Osteocyte (in vitro differentiated cells): ENCODE results near the gene ZNF57. TPM values are rescaled to one million over a fixed set of nuclear protein-coding genes. Genes with fewer than 3 reads are reported as not detected.

Source experiments
- DNase-seq: peaks from one replicate; pipeline ENCODE4 v3.0.0; 2021; ENCODE audit warnings: mixed read lengths; ENCODE audit not compliant: unreplicated experiment; ENCODE audit errors: extremely low spot score
- H3K27ac Mint-ChIP-seq: one replicate; pipeline ENCODE4 v1.8.0; 2021; ENCODE audit warnings: mild to moderate bottlenecking, mixed read lengths; ENCODE audit not compliant: unreplicated experiment
- H3K27me3 Mint-ChIP-seq: one replicate; pipeline ENCODE4 v1.8.0; 2021; ENCODE audit warnings: mixed read lengths; ENCODE audit not compliant: unreplicated experiment
- H3K36me3 Mint-ChIP-seq: one replicate; pipeline ENCODE4 v1.8.0; 2021; ENCODE audit warnings: mixed read lengths; ENCODE audit not compliant: unreplicated experiment
- H3K4me1 Mint-ChIP-seq: one replicate; pipeline ENCODE4 v1.8.0; 2021; ENCODE audit warnings: mixed read lengths; ENCODE audit not compliant: unreplicated experiment
- H3K4me3 Mint-ChIP-seq: one replicate; pipeline ENCODE4 v1.8.0; 2021; ENCODE audit warnings: mild to moderate bottlenecking, moderate library complexity, mixed read lengths; ENCODE audit not compliant: unreplicated experiment
- H3K9me3 Mint-ChIP-seq: one replicate; pipeline ENCODE4 v1.8.0; 2021; ENCODE audit warnings: mixed read lengths; ENCODE audit not compliant: unreplicated experiment
- CTCF ChIP-seq: fragments of 200-600 bp; sonication (generic); IDR thresholded peaks from 2 replicates; pipeline ENCODE4 v1.5.0; 2021; ENCODE audit warnings: antibody characterized with exemption, mild to moderate bottlenecking, moderate library complexity
- total RNA-seq: library from RNA; stranded (reverse); gene quantifications from 2 replicates; pipeline ENCODE4 v1.2.1, GENCODE V29; 2021

ZNF57 gene
- total RNA-seq, 1 donor from 2014 or later, result 4.0 TPM

- Mint-ChIP-seq H3K9me3 (peaks cover 49% of the 10 kb centered on the region), H3K4me3 (no peak overlapping the region), H3K27ac (no peak overlapping the region), H3K27me3 (no peaks in the 10 kb centered on the region), H3K36me3 (peaks cover 45% of the 10 kb centered on the region), H3K4me1 (no peaks in the 10 kb centered on the region)
- no peak for TF ChIP-seq CTCF
- no peak for DNase-seq
Measured at GRCh38 chr19:2856457-2857050, 44.2 kb upstream of the ZNF57 start.

- TF ChIP-seq CTCF, result no peak
- Mint-ChIP-seq H3K27ac (no peak overlapping the region), H3K9me3 (peaks cover 44% of the 10 kb centered on the region), H3K4me3 (no peak overlapping the region), H3K36me3 (peaks cover 22% of the 10 kb centered on the region), H3K4me1 (no peaks in the 10 kb centered on the region), H3K27me3 (no peaks in the 10 kb centered on the region)
- no peak for DNase-seq
Measured at GRCh38 chr19:2858864-2859263, 41.9 kb upstream of the ZNF57 start.

DNA sequence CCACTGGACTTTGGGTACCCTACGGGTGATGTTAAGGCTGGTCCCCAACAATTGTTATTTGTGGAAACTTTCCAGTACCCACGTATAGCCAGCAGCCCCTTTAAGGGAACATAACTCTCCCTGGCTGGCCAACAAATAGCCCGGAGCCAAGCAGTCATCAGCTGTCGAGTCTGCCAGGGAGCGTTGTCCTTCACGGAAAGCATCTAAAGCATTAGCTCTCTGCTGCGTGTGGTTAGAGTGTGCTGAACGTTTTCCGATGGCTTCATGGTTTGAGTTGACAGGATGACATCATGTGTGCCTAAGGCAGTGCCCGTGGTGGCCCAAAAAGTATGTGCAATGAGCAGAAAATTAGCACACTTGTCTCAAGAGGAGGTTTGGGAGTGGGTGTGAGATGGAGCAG lies 36.9 kb upstream of the ZNF57 start:
- Mint-ChIP-seq H3K27me3 (no peaks in the 10 kb centered on the region), H3K4me3 (no peak overlapping the region), H3K4me1 (no peaks in the 10 kb centered on the region), H3K36me3 (no peaks in the 10 kb centered on the region), H3K9me3 (peaks cover 17% of the 10 kb centered on the region), H3K27ac (no peak overlapping the region)
- DNase-seq, result no peak
- no peak for TF ChIP-seq CTCF

GRCh38 chr19:2865334-2866100 lies 35.2 kb upstream of the ZNF57 start:
- Mint-ChIP-seq H3K4me1 (no peaks in the 10 kb centered on the region), H3K36me3 (no peaks in the 10 kb centered on the region), H3K4me3 (no peak overlapping the region), H3K27ac (no peak overlapping the region), H3K27me3 (no peaks in the 10 kb centered on the region), H3K9me3 (peaks cover 11% of the 10 kb centered on the region)
- DNase-seq, result no peak
- TF ChIP-seq CTCF, result no peak

- H3K27me3 Mint-ChIP-seq, result no peaks in the 10 kb centered on the region
- DNase-seq, result no peak
- no peak overlapping the region for H3K27ac Mint-ChIP-seq
- no peak for TF ChIP-seq CTCF
- H3K36me3 Mint-ChIP-seq, result no peaks in the 10 kb centered on the region
- H3K9me3 Mint-ChIP-seq, result peaks cover 8% of the 10 kb centered on the region
- H3K4me1 Mint-ChIP-seq, result no peaks in the 10 kb centered on the region
- no peak overlapping the region for H3K4me3 Mint-ChIP-seq
Measured at GRCh38 chr19:2866495-2867024, 34.2 kb upstream of the ZNF57 start.
